Raji (cell line): ENCODE measurements around the gene MLXIP.

Experiments
- POLR2A ChIP-seq: IDR thresholded peaks from 2 replicates; pipeline ENCODE4 v1.6.1; 2011; ENCODE audit warnings: low read depth, low read length, control low read depth; ENCODE audit not compliant: insufficient read depth

The MLXIP gene

GRCh38 chr12:122189626-122190475 is 111.3 kb downstream of the MLXIP start:
- TF ChIP-seq POLR2A: no peak

DNA sequence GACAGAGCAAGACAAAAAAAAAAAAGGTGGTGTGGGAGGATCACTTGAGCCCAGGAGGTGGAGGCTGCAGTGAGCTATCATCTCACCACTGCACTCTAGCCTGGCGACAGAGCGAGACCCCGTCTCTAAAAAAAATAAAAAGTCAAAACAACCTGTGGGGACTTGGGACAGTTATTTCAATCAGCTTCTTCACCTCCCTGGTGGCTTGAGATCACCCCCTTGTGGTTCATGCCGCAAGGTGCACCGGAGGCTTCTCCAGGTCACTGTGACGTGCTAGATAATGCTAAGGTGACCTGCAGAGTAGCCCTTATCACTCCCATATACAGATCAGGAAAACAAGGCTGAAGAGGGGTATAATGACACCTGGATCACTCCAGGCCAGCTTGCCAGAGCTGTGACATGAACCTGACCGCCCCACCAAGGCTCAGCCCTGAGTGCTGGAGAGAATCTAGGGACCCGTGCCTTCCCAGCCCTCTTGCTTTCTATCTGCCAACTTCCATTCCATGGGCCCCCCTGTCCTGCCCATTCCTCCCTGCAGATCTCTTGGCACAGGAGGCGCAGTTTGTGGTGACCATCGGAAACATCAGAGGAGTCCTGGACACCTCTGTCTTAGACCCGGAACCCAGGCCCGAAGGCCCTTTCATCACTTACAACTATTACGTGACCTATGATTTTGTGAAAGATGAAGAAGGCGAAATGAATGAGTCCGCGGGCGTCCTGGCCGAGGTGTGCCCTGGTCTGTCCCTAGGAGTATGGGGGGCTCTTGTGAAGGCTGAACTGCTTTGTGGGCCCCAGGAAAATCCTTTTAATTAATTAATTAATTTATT is 112.5 kb downstream of the MLXIP start:
- TF ChIP-seq POLR2A: no peak

- TF ChIP-seq POLR2A: no peak
Measured at GRCh38 chr12:122192441-122192840, 113.9 kb downstream of the MLXIP start.

- no peak for TF ChIP-seq POLR2A
Measured at GRCh38 chr12:122194804-122195203, 116.2 kb downstream of the MLXIP start.

GRCh38 chr12:122195405-122195804 is 116.8 kb downstream of the MLXIP start:
- TF ChIP-seq POLR2A: no peak
